ENCODE results near the gene IMPDH1. TPM values are rescaled to one million over a fixed set of nuclear protein-coding genes. Genes with fewer than 3 reads are reported as not detected.

Gene IMPDH1
- total and polyA plus RNA-seq, 4 experiments from 2014 or later = 43.0 to 55.9 (median 48.7) TPM

GRCh38 chr7:128415217-128415785, 5.5 kb upstream of the IMPDH1 start:
- ChIA-PET POLR2A (ENCODE audit: partially characterized antibody) (interaction anchor here (0.6 kb wide), 1 partner anchor 10 kb away, joined by 3 read pairs; no protein-coding TSS in a partner anchor), CTCF (ENCODE audit: partially characterized antibody) (interaction anchor here (1.0 to 8.9 kb wide), 12 partner anchors 11 to 279 kb away, joined by 3 to 84 read pairs (median 4); no protein-coding TSS in a partner anchor)
- Histone ChIP-seq H3K4me1 (ENCODE audit: insufficient read depth, low read length) (peaks cover 3% of the 10 kb centered on the region), H3K36me3 (ENCODE audit: insufficient read depth, low read length) (no peaks in the 10 kb centered on the region), H3K27ac (ENCODE audit: low read depth, low read length) (no peak overlapping the region), H3K4me3 (ENCODE audit: low read length in 2 of 2) (no peak overlapping the region), H3K27me3 (ENCODE audit: insufficient read depth, low read length) (no peaks in the 10 kb centered on the region), H3K9me3 (ENCODE audit: control insufficient read depth in 1 of 2, low read length in 2 of 2) (no peaks in the 10 kb centered on the region)
- no peak overlapping the region for H3K27ac Mint-ChIP-seq
- H3K4me1 Mint-ChIP-seq = peaks cover 2 to 3% (median 3%) of the 10 kb centered on the region in 4 donors
- no peak overlapping the region for H3K4me3 Mint-ChIP-seq
- H3K36me3 Mint-ChIP-seq = no peaks in the 10 kb centered on the region
- peaks cover 0 to 2% (median 0%) of the 10 kb centered on the region in 8 donors for H3K9me3 Mint-ChIP-seq
- intact Hi-C loops (cut with micrococcal nuclease) = no loop called here
- no peak for DNase-seq
- peaks cover 0 to 3% of the 10 kb centered on the region in 2 donors for H3K27me3 Mint-ChIP-seq

GRCh38 chr7:128410451-128410753, 620 bp upstream of the IMPDH1 start:
- no peak for DNase-seq
- CTCF ChIA-PET (ENCODE audit: partially characterized antibody) = interaction anchor here (0.6 to 17.7 kb wide), 6 partner anchors 9 to 51 kb away, joined by 3 to 475 read pairs (median 11); no protein-coding TSS in a partner anchor
- H3K9me3 Mint-ChIP-seq = no peaks in the 10 kb centered on the region
- Histone ChIP-seq H3K4me1 (ENCODE audit: insufficient read depth, low read length) (peaks cover 38% of the 10 kb centered on the region), H3K27me3 (ENCODE audit: insufficient read depth, low read length) (no peaks in the 10 kb centered on the region), H3K4me3 (ENCODE audit: low read length in 2 of 2) (peak overlapping the region; percentile 68 to 92), H3K36me3 (ENCODE audit: insufficient read depth, low read length) (no peaks in the 10 kb centered on the region), H3K27ac (ENCODE audit: low read depth, low read length) (peak overlapping the region; percentile 85), H3K9me3 (ENCODE audit: control insufficient read depth in 1 of 2, low read length in 2 of 2) (no peaks in the 10 kb centered on the region)
- POLR2A ChIA-PET (ENCODE audit: partially characterized antibody) = interaction anchor here (0.6 to 2.2 kb wide), 10 partner anchors 11 to 63 kb away, joined by 3 to 10 read pairs (median 3); partner anchors contain the start of gene HILPDA
- H3K4me3 Mint-ChIP-seq = peak overlapping the region; percentile 90 to 96 (median 92)
- no peaks in the 10 kb centered on the region for H3K36me3 Mint-ChIP-seq
- intact Hi-C loops (cut with micrococcal nuclease) = loop anchor here (1.0 kb wide), 1 partner anchor 17 kb away; no protein-coding TSS in a partner anchor
- peak overlapping the region; percentile 85 to 95 (median 91) for H3K27ac Mint-ChIP-seq
- no peaks in the 10 kb centered on the region for H3K27me3 Mint-ChIP-seq
- H3K4me1 Mint-ChIP-seq = peaks cover 19 to 38% (median 28%) of the 10 kb centered on the region in 4 donors

GRCh38 chr7:128408709-128409595, 830 bp downstream of the IMPDH1 start:
- ChIA-PET POLR2A (ENCODE audit: partially characterized antibody) (interaction anchor here (1.0 to 2.2 kb wide), 7 partner anchors 9 to 65 kb away, joined by 3 to 10 read pairs (median 4); partner anchors contain the start of genes HILPDA and RBM28), CTCF (ENCODE audit: partially characterized antibody) (interaction anchor here (1.1 to 17.7 kb wide), 8 partner anchors 10 to 61 kb away, joined by 3 to 475 read pairs (median 8); partner anchors contain the start of gene HILPDA)
- peak overlapping the region; percentile 43 to 92 for H3K4me3 ChIP-seq (ENCODE audit: low read length in 2 of 2)
- DNase-seq = no peak
- H3K9me3 Mint-ChIP-seq = no peaks in the 10 kb centered on the region
- H3K27ac ChIP-seq (ENCODE audit: low read depth, low read length) = peak overlapping the region; percentile 85
- H3K9me3 ChIP-seq (ENCODE audit: control insufficient read depth in 1 of 2, low read length in 2 of 2) = no peaks in the 10 kb centered on the region
- no peaks in the 10 kb centered on the region for H3K27me3 Mint-ChIP-seq
- intact Hi-C loops (cut with micrococcal nuclease) = no loop called here
- peaks cover 29 to 50% (median 39%) of the 10 kb centered on the region in 4 donors for H3K4me1 Mint-ChIP-seq
- peaks cover 52% of the 10 kb centered on the region for H3K4me1 ChIP-seq (ENCODE audit: insufficient read depth, low read length)
- no peaks in the 10 kb centered on the region for H3K27me3 ChIP-seq (ENCODE audit: insufficient read depth, low read length)
- no peaks in the 10 kb centered on the region for H3K36me3 ChIP-seq (ENCODE audit: insufficient read depth, low read length)
- peak overlapping the region; percentile 85 to 94 (median 88) for H3K4me3 Mint-ChIP-seq
- H3K27ac Mint-ChIP-seq = peak overlapping the region; percentile 86 to 95 (median 93)
- H3K36me3 Mint-ChIP-seq = no peaks in the 10 kb centered on the region

GRCh38 chr7:128407751-128408708, 1.8 kb downstream of the IMPDH1 start:
- Mint-ChIP-seq H3K36me3 (peaks cover 0 to 1% of the 10 kb centered on the region in 2 donors), H3K9me3 (no peaks in the 10 kb centered on the region), H3K4me1 (peaks cover 31 to 54% (median 45%) of the 10 kb centered on the region in 4 donors), H3K27ac (peak overlapping the region; percentile 67 to 95 (median 86)), H3K4me3 (peak overlapping the region in 7 of 8 donors; percentile 37 to 90 (median 87)), H3K27me3 (no peaks in the 10 kb centered on the region)
- no peak overlapping the region for H3K27ac ChIP-seq (ENCODE audit: low read depth, low read length)
- no peak overlapping the region for H3K4me3 ChIP-seq (ENCODE audit: low read length in 2 of 2)
- peaks cover 59% of the 10 kb centered on the region for H3K4me1 ChIP-seq (ENCODE audit: insufficient read depth, low read length)
- no peaks in the 10 kb centered on the region for H3K27me3 ChIP-seq (ENCODE audit: insufficient read depth, low read length)
- CTCF ChIA-PET (ENCODE audit: partially characterized antibody) = interaction anchor here (1.1 to 17.7 kb wide), 8 partner anchors 10 to 61 kb away, joined by 3 to 475 read pairs (median 8); partner anchors contain the start of gene HILPDA
- DNase-seq = no peak
- POLR2A ChIA-PET (ENCODE audit: partially characterized antibody) = interaction anchor here (0.8 to 1.4 kb wide), 6 partner anchors 8 to 64 kb away, joined by 3 to 5 read pairs (median 4); partner anchors contain the start of genes HILPDA and RBM28
- no peaks in the 10 kb centered on the region for H3K36me3 ChIP-seq (ENCODE audit: insufficient read depth, low read length)
- intact Hi-C loops (cut with micrococcal nuclease) = loop anchor here (2.0 kb wide), 1 partner anchor 47 kb away; the partner anchor contains the start of gene HILPDA
- no peaks in the 10 kb centered on the region for H3K9me3 ChIP-seq (ENCODE audit: control insufficient read depth in 1 of 2, low read length in 2 of 2)

GRCh38 chr7:128407233-128407589, 2.6 kb downstream of the IMPDH1 start:
- Mint-ChIP-seq H3K4me3 (peak overlapping the region in 4 of 8 donors; percentile 4 to 94 (median 50)), H3K27ac (peak overlapping the region in 5 of 7 donors; percentile 75 to 86 (median 84)), H3K9me3 (no peaks in the 10 kb centered on the region), H3K4me1 (peaks cover 32 to 57% (median 47%) of the 10 kb centered on the region in 4 donors), H3K27me3 (no peaks in the 10 kb centered on the region), H3K36me3 (peaks cover 8% of the 10 kb centered on the region in 2 donors)
- POLR2A ChIA-PET (ENCODE audit: partially characterized antibody) = interaction anchor here (0.8 to 1.4 kb wide), 3 partner anchors 20 to 52 kb away, joined by 3 to 5 read pairs (median 4); partner anchors contain the start of gene HILPDA
- Histone ChIP-seq H3K9me3 (ENCODE audit: control insufficient read depth in 1 of 2, low read length in 2 of 2) (no peaks in the 10 kb centered on the region), H3K4me1 (ENCODE audit: insufficient read depth, low read length) (peaks cover 59% of the 10 kb centered on the region), H3K4me3 (ENCODE audit: low read length in 2 of 2) (no peak overlapping the region), H3K27me3 (ENCODE audit: insufficient read depth, low read length) (no peaks in the 10 kb centered on the region), H3K27ac (ENCODE audit: low read depth, low read length) (no peak overlapping the region), H3K36me3 (ENCODE audit: insufficient read depth, low read length) (no peaks in the 10 kb centered on the region)
- no peak for DNase-seq
- CTCF ChIA-PET (ENCODE audit: partially characterized antibody) = interaction anchor here (1.9 to 17.7 kb wide), 4 partner anchors 9 to 60 kb away, joined by 5 to 475 read pairs (median 51); no protein-coding TSS in a partner anchor
- intact Hi-C loops (cut with micrococcal nuclease) = loop anchor here (2.0 kb wide), 1 partner anchor 48 kb away; the partner anchor contains the start of gene HILPDA
